ENCODE data around the gene HGS.
"Not testable (repeated sequence)": the region's sequence is repeated elsewhere in the genome, so short reads cannot be mapped to it uniquely, and the experiment has no call there.

The HGS gene

GRCh38 chr17:81722184-81723120 is 38.6 kb downstream of the HGS start:
- no peak for DNase-seq

- DNase-seq: no peak
Measured at GRCh38 chr17:81723651-81724209, 39.9 kb downstream of the HGS start.

GRCh38 chr17:81725439-81725838 is 41.6 kb downstream of the HGS start:
- DNase-seq: no peak

GRCh38 chr17:81726004-81726403 is 42.2 kb downstream of the HGS start:
- no peak for DNase-seq

- DNase-seq: no peak
Measured at GRCh38 chr17:81727324-81728031, 43.7 kb downstream of the HGS start.

- DNase-seq: peak; percentile 62
Measured at GRCh38 chr17:81733507-81734404, 49.9 kb downstream of the HGS start.

- no peak for DNase-seq
Measured at GRCh38 chr17:81734405-81735263, 50.8 kb downstream of the HGS start.

GRCh38 chr17:81735264-81736102 is 51.7 kb downstream of the HGS start:
- peak; percentile 9 for DNase-seq

GRCh38 chr17:81737947-81738800 is 54.4 kb downstream of the HGS start:
- no peak for DNase-seq

- DNase-seq: no peak
Measured at GRCh38 chr17:81738801-81739393, 55.1 kb downstream of the HGS start.

- DNase-seq: not testable (repeated sequence)
Measured at GRCh38 chr17:81739593-81739992, 55.8 kb downstream of the HGS start.

GRCh38 chr17:81740395-81740961 is 56.7 kb downstream of the HGS start:
- DNase-seq: no peak

- no peak for DNase-seq
Measured at GRCh38 chr17:81741049-81741593, 57.3 kb downstream of the HGS start.

GRCh38 chr17:81741594-81742452 is 58.0 kb downstream of the HGS start:
- DNase-seq: no peak
